Stimulated activated naive CD8-positive, alpha-beta T cell treated with anti-CD3 and anti-CD28 coated beads, Interleukin-15, Interleukin-2, amounts not matched to agents 100 ng/mL and 50 ng/mL, for 24 hours (primary cell): ENCODE measurements around the gene SPTBN5.

Source experiments
- H3K27ac Mint-ChIP-seq: one replicate; pipeline ENCODE4 v1.8.0; 2021; ENCODE audit warnings: mild to moderate bottlenecking, mixed read lengths
- H3K27me3 Mint-ChIP-seq: one replicate; pipeline ENCODE4 v1.8.0; 2021; ENCODE audit warnings: mixed read lengths
- H3K36me3 Mint-ChIP-seq: one replicate; pipeline ENCODE4 v1.8.0; 2021; ENCODE audit warnings: low read depth, mixed read lengths
- H3K4me1 Mint-ChIP-seq: one replicate; pipeline ENCODE4 v1.8.0; 2021; ENCODE audit warnings: low read depth, mixed read lengths
- H3K4me3 Mint-ChIP-seq: one replicate; pipeline ENCODE4 v1.8.0; 2021; ENCODE audit warnings: mild to moderate bottlenecking, mixed read lengths
- H3K9me3 Mint-ChIP-seq: one replicate; pipeline ENCODE4 v1.8.0; 2021; ENCODE audit warnings: mixed read lengths

Gene SPTBN5

GRCh38 chr15:41860049-41860828, 33.6 kb downstream of the SPTBN5 start:
- H3K9me3 Mint-ChIP-seq = no peaks in the 10 kb centered on the region
- no peak overlapping the region for H3K4me3 Mint-ChIP-seq
- no peaks in the 10 kb centered on the region for H3K36me3 Mint-ChIP-seq
- H3K27ac Mint-ChIP-seq = no peak overlapping the region
- H3K27me3 Mint-ChIP-seq = no peaks in the 10 kb centered on the region
- peaks cover 4% of the 10 kb centered on the region for H3K4me1 Mint-ChIP-seq

- H3K4me1 Mint-ChIP-seq = peaks cover 4% of the 10 kb centered on the region
- H3K4me3 Mint-ChIP-seq = no peak overlapping the region
- no peaks in the 10 kb centered on the region for H3K27me3 Mint-ChIP-seq
- H3K9me3 Mint-ChIP-seq = no peaks in the 10 kb centered on the region
- no peak overlapping the region for H3K27ac Mint-ChIP-seq
- no peaks in the 10 kb centered on the region for H3K36me3 Mint-ChIP-seq
These were observed 35.1 kb downstream of the SPTBN5 start for GRCh38 chr15:41858756-41859155.

DNA sequence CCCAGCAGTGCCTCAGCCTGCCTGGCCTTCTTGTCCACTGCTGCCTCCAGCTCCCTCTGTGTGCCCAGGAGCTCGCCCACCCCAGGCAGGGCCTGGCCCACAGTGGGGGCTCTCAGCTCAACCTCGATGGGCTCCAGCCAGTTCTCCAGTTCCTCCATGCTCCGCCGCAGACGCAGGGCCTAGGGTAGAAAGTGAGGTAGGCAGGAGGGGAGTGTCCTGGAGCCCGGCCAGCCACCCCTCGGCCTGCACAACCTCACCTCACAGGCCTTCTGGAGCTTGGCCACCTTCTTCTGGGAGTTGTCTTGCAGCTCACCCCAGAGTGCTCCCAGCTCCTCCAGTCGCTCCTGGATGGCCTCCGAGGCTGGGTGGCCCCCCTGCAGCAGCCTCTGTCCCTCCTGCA, 36.5 kb downstream of the SPTBN5 start:
- H3K27ac Mint-ChIP-seq = no peak overlapping the region
- H3K36me3 Mint-ChIP-seq = no peaks in the 10 kb centered on the region
- peaks cover 4% of the 10 kb centered on the region for H3K4me1 Mint-ChIP-seq
- no peaks in the 10 kb centered on the region for H3K9me3 Mint-ChIP-seq
- no peak overlapping the region for H3K4me3 Mint-ChIP-seq
- no peaks in the 10 kb centered on the region for H3K27me3 Mint-ChIP-seq

DNA sequence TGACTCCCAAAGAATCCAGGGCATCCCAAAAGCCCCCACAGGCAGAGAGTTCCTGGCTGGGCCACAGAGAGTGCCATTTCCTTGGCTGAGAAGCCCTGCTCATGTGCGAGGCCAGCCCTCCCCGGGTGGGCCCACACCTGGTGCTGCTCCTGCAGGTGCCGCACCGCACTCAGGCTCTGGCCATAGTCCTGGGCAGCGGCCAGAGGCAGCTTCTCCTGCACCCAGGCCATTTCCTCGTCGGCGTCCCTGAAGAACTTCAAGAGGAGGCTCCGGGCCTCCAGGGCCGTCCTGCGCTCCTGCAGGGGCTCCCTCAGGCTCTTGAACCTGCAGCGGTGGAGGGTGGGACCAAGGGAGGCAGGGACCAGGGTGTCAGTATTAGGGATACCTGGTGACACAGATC, 37.1 kb downstream of the SPTBN5 start:
- Mint-ChIP-seq H3K36me3 (no peaks in the 10 kb centered on the region), H3K27me3 (no peaks in the 10 kb centered on the region), H3K4me1 (peaks cover 4% of the 10 kb centered on the region), H3K27ac (no peak overlapping the region), H3K9me3 (no peaks in the 10 kb centered on the region), H3K4me3 (no peak overlapping the region)

- Mint-ChIP-seq H3K4me1 (peaks cover 4% of the 10 kb centered on the region), H3K9me3 (no peaks in the 10 kb centered on the region), H3K4me3 (no peak overlapping the region), H3K27ac (no peak overlapping the region), H3K36me3 (no peaks in the 10 kb centered on the region), H3K27me3 (no peaks in the 10 kb centered on the region)
These were observed 37.6 kb downstream of the SPTBN5 start for GRCh38 chr15:41856262-41856661.

- Mint-ChIP-seq H3K9me3 (no peaks in the 10 kb centered on the region), H3K27me3 (no peaks in the 10 kb centered on the region), H3K4me1 (peaks cover 4% of the 10 kb centered on the region), H3K4me3 (no peak overlapping the region), H3K36me3 (no peaks in the 10 kb centered on the region), H3K27ac (no peak overlapping the region)
These were observed 38.4 kb downstream of the SPTBN5 start for GRCh38 chr15:41855261-41855961.

- H3K36me3 Mint-ChIP-seq = no peaks in the 10 kb centered on the region
- H3K27me3 Mint-ChIP-seq = no peaks in the 10 kb centered on the region
- no peak overlapping the region for H3K4me3 Mint-ChIP-seq
- H3K27ac Mint-ChIP-seq = no peak overlapping the region
- H3K9me3 Mint-ChIP-seq = no peaks in the 10 kb centered on the region
- H3K4me1 Mint-ChIP-seq = no peaks in the 10 kb centered on the region
These were observed 39.4 kb downstream of the SPTBN5 start for GRCh38 chr15:41854443-41854842.

DNA sequence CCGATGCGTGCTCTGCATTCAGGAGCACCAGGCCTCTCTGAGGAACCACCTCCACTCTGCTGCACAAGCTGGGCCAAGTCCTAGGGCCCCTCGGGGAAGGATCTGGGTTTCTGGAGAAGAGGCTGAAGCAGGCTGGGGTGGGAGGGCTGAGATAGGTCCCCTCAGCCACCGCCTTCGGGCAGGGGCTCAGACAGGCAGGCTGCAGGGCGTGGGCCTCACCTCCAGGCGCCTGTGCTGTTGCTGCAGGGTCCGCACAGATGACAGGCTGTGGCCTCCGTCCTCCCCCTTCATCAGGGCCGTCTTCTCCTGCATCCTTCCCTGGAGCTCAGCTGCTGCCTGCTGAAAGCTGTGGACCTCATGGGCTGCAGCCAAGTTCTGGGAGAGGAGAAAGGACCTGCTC, 40.0 kb downstream of the SPTBN5 start:
- H3K9me3 Mint-ChIP-seq = no peaks in the 10 kb centered on the region
- H3K27me3 Mint-ChIP-seq = no peaks in the 10 kb centered on the region
- no peaks in the 10 kb centered on the region for H3K36me3 Mint-ChIP-seq
- H3K4me3 Mint-ChIP-seq = no peak overlapping the region
- H3K27ac Mint-ChIP-seq = no peak overlapping the region
- H3K4me1 Mint-ChIP-seq = no peaks in the 10 kb centered on the region

DNA sequence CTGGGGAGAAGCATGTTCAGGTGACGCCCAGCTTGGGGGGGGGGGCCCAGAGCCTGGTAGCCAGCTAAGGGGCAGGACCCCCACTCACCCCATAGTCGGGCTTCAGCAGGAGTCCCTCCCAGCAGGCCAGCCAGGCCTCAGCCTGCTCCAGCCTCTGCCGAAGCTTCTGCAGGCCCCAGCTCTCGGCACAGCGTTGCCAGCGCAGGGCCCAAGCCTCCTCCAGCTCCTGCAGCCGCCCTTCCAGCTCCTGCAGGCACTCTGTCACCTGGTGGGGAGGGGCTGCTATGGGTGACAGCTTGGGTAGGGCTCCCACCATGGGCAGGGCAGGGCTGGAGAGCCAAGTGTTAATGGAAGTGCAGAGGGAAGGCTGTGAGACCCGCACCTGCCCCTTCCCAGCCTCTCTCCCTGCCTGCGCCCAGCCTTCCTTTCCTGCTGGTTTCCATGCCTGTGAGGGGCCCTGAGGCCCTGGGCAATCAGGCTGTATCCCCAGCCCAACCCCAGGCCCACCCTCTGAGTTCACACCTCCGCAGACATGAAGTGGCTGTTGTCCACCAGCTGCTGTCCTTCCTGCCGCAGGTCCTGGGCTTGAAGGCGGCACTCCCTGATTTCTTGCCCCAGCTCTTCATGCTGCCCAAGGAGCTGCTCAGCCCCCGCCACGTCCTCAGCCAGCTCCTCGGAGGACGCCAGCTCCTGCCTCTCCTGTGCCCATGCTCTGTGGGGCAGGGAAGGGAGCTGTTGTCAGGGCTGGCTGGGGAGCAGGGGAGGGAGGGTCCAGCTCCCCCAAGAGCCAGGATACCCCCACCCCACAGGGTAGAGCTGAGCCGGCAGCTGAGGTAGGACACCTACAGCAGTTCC, 40.9 kb downstream of the SPTBN5 start:
- H3K36me3 Mint-ChIP-seq = no peaks in the 10 kb centered on the region
- H3K27me3 Mint-ChIP-seq = no peaks in the 10 kb centered on the region
- H3K4me1 Mint-ChIP-seq = no peaks in the 10 kb centered on the region
- no peak overlapping the region for H3K27ac Mint-ChIP-seq
- H3K4me3 Mint-ChIP-seq = no peak overlapping the region
- no peaks in the 10 kb centered on the region for H3K9me3 Mint-ChIP-seq

- Mint-ChIP-seq H3K27ac (no peak overlapping the region), H3K4me3 (no peak overlapping the region), H3K9me3 (no peaks in the 10 kb centered on the region), H3K4me1 (no peaks in the 10 kb centered on the region), H3K36me3 (no peaks in the 10 kb centered on the region), H3K27me3 (no peaks in the 10 kb centered on the region)
These were observed 42.0 kb downstream of the SPTBN5 start for GRCh38 chr15:41851755-41852370.

GRCh38 chr15:41851167-41851523, 42.7 kb downstream of the SPTBN5 start:
- Mint-ChIP-seq H3K36me3 (no peaks in the 10 kb centered on the region), H3K4me3 (no peak overlapping the region), H3K27ac (no peak overlapping the region), H3K4me1 (no peaks in the 10 kb centered on the region), H3K9me3 (no peaks in the 10 kb centered on the region), H3K27me3 (no peaks in the 10 kb centered on the region)

DNA sequence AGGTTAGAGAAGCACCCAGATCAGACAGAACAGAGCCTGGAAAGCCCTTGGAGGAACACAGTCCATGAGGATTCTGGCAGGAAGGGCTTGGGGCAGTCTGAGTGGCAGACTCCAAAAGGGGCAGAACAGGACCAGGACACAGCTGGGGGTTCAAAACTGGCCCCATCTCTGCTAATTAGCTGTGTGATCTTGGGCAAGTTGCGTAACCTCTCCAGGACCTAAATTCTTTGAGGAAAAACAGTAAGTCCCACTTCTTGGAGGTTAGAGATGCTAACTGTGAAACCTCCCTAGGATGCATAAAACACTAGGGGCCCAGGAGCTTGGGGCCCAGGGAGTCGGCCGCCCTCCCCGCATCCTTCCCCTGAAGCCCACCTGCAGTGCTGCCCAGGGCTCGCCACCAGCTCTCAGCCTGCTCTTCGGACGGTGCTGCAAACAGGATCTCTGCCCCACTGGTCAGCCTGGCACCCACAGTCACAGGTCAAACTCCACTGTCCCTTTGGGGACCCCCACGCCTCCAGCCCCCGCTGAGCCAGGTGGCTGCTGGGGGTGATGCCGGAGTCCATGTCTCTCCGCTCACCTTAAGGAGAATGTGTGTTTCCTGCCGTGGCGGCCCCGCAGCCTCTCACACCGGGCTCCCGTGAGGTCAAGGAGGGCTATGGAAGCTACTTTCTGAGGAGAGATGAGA, 43.2 kb downstream of the SPTBN5 start:
- Mint-ChIP-seq H3K4me3 (no peak overlapping the region), H3K36me3 (no peaks in the 10 kb centered on the region), H3K9me3 (no peaks in the 10 kb centered on the region), H3K4me1 (no peaks in the 10 kb centered on the region), H3K27ac (no peak overlapping the region), H3K27me3 (no peaks in the 10 kb centered on the region)

DNA sequence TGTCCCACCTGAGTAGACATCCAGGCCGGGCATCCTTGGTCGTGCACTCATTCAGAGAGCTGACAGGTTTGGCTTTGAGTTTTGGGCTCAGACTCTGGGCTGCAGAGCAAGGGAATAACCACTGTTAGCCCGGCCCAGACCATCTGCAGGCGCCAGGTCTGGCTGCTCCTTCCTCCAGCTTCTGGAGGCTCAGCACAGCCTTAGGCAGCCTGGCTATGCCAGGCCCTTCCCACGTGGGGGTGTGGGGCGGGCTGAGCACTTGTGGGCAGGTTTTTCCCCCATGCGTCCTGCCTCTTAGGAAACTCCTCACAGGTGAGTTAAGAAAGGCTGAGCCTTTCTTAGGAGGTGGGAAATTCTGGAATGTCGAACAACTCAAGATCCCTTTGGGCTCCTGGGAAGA, 44.0 kb downstream of the SPTBN5 start:
- Mint-ChIP-seq H3K4me1 (no peaks in the 10 kb centered on the region), H3K36me3 (no peaks in the 10 kb centered on the region), H3K4me3 (no peak overlapping the region), H3K9me3 (no peaks in the 10 kb centered on the region), H3K27ac (no peak overlapping the region), H3K27me3 (no peaks in the 10 kb centered on the region)

GRCh38 chr15:41849204-41849603, 44.6 kb downstream of the SPTBN5 start:
- Mint-ChIP-seq H3K4me1 (no peaks in the 10 kb centered on the region), H3K27ac (no peak overlapping the region), H3K9me3 (no peaks in the 10 kb centered on the region), H3K36me3 (no peaks in the 10 kb centered on the region), H3K27me3 (no peaks in the 10 kb centered on the region), H3K4me3 (no peak overlapping the region)
